GM19397 (cell line): Measurements from ENCODE around the gene OLAH.
"Not testable (repeated sequence)": the region's sequence is repeated elsewhere in the genome, so short reads cannot be mapped to it uniquely, and the experiment has no call there.

Experiments
- ATAC-seq: cut with Tn5 transposase; IDR thresholded peaks from one replicate; pipeline ENCODE4 v1.9.1; 2021; ENCODE audit warnings: mild to moderate bottlenecking, moderate library complexity; ENCODE audit not compliant: unreplicated experiment

Gene OLAH

GRCh38 chr10:15043674-15044073, at the start of gene OLAH:
Gene OLAH, plus strand, starts transcription at chr10:15043943. Its CDS starts 3,346 bp downstream, at chr10:15047289.
- ATAC-seq = no peak

GRCh38 chr10:14995964-14996565, 47.7 kb upstream of the OLAH start:
- ATAC-seq = no peak

- not testable (repeated sequence) for ATAC-seq
Measured at GRCh38 chr10:15013530-15013929, 30.2 kb upstream of the OLAH start.

DNA sequence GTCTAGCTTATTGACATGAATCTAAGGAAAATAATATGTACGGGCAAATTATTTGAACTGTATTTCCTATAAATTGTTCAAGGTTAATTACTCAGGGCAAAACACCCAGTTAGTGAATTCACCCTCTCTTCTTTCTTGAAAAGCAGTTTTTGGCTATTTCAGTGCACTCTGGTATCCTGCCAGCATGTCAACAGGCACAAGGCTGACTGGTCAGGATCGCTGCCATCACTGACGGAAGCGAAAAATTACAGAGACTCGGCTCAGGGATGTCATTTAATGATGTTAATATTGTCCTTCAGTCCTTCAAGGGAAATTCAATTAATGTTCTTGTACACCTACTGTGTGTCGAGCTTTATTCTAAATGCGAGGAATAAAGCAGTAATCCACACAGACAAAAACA, 28.3 kb upstream of the OLAH start:
- no peak for ATAC-seq

- not testable (repeated sequence) for ATAC-seq
Measured at GRCh38 chr10:15020966-15021365, 22.8 kb upstream of the OLAH start.

GRCh38 chr10:15023079-15023478, 20.7 kb upstream of the OLAH start:
- ATAC-seq = not testable (repeated sequence)

DNA sequence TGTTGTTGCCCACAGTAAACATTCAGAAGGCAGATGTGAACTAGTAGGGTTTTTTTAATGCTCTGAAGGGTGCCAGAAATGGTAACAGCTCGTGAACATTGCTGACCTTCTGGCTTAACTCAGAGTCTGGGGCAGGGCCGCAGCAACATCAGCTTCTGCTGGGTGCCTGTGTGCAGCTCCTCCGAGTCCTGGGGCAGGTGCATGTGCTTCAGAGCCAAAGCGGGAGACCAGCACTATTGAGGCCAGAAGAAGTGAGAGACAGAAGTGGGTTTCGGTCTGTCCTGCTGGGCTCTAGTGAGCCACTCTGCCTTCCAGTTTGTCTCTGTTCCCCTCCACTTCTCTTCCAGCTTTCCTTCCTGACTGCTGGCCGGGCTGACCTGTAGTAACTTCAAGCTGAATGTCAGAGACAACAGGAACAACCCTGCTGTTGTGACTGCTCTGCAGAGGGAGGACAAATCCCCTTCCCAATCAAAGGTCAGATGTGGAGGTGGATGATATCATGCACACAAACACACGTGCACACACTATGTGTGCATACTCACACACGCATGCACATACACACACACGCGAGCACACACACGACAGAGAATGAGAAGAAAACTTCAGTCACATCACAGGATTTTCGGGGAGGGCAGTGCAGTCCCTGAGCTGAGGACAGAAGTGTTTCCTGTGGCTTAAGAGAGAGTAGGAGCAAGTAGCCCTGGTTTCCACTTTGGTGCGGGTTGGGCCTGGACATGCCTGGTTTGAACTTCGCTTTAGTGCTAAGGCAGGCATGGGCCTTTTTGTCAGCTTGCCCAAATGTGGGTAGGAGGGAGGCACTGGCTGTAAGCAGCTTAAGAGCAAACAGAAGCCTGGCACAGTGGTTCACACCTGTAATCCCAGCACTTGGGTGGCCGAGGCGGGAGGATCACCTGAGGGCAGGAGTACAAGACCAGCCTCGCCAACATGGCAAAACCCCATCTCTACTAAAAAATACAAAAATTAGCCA, 19.4 kb upstream of the OLAH start:
- ATAC-seq = not testable (repeated sequence)

DNA sequence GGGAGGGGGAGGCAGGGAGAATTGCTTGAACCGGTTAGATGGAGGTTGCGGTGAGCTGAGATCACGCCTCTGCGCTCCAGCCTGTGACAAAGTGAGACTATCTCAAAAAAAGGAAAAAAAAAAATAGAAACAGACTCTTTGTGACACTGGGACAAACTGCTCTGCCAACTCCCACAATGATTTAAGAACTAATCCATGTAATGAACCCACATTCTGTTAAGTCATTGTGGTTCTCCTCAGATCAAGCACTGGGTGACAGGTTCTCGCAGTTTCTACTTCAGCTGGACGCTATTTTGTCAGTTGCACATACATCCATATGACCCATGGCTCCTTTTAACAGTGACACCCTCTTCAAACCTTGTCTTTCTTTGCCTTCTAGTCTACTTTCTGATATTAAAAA, 18.7 kb upstream of the OLAH start:
- ATAC-seq = not testable (repeated sequence)

DNA sequence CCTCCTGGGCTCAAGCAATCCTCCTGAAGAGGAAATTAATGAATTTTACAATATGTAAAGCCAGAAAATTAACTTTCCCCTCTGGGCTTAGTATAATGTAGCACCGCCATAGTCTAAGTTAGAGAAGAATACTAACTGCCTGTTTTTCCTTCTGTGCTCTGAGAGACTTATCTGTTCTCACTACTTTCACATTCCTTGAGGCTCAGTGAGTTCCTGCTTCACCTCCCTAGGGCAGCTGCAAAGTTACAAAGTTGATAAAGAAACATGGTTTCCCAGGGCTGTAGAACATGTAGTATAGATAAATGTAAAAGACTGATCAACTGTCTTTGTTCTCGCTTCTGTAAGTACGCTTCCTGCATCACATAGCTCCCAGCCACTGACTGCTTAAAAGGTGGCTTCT, 16.0 kb upstream of the OLAH start:
- no peak for ATAC-seq

- no peak for ATAC-seq
Measured at GRCh38 chr10:15035385-15036301, 8.1 kb upstream of the OLAH start.

DNA sequence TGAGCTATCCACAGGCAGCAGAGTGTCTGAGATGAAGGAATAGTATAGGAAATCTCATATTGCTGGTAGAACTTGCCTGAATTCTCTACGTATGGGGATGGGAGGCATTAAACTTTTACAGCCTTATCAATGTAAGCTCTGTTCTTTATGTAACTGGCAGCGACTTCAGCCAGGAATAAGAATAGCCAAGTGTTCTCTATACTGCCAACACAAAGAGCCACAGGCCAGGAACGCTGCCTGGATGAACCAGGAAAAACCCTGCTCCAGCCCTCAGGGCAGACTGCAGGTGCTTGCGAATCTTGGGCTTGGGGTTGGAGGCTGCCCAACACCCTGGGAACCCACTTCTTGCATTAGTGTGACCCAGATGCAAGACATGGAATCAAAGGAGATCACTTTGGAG, 6.1 kb upstream of the OLAH start:
- ATAC-seq = no peak

DNA sequence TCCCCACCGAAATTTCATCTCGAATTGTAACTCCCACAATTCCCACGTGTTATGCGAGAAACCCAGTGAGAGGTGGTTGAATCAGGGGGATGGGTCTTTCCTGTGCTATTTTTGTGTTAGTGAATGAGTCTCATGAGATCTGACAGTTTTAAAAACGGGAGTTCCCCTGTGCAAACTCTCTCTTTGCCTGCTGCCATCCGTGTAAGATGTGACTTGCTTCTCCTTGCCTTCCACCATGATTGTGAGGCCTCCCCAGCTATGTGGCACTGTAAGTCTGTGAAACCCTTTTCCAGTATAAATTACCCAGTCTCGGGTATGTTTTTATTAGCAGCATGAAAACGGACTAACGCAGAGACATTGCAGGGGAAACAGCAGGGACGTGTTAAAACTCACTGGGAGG, 5.3 kb upstream of the OLAH start:
- no peak for ATAC-seq

DNA sequence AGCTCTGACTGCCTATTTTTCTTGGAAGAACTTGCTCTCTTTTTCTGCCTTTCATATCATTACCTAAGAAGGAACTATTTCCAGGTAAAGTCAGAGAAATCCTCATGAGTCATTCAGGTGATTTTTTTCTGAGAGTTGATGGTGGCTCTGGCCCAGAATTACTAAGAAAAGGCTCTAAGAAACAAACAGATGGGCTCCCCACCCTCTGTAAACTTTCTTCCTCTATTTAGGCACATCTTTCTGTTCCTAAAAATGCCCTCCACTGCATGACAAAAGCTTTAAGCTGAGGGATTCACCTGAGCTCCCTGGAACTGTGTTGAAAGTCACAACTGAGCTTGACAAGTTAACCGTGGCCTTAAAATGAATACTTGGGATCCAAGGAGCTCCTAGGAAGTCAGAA, 1.6 kb downstream of the OLAH start:
- no peak for ATAC-seq

- no peak for ATAC-seq
Measured at GRCh38 chr10:15046626-15047025, 2.9 kb downstream of the OLAH start.

DNA sequence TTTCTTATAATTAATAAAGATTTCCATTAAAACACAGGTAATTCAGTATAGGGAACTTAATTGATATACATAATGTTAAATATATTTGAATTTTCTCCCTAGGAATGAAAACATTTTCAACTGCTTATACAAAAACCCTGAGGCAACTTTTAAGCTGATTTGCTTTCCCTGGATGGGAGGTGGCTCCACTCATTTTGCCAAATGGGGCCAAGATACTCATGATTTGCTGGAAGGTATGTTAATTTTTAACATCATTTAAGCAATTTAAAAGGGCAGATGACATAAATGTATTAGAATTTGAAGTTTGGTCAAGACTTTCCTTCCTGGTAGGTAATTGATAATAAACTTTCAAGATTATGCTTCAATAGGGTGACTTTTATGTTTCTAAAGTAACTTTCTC, 5.8 kb downstream of the OLAH start:
- no peak for ATAC-seq

- no peak for ATAC-seq
Measured at GRCh38 chr10:15052121-15052520, 8.4 kb downstream of the OLAH start.

- no peak for ATAC-seq
Measured at GRCh38 chr10:15053061-15053460, 9.3 kb downstream of the OLAH start.

GRCh38 chr10:15058689-15059088, 14.9 kb downstream of the OLAH start:
- no peak for ATAC-seq

GRCh38 chr10:15059914-15060313, 16.2 kb downstream of the OLAH start:
- ATAC-seq = no peak

DNA sequence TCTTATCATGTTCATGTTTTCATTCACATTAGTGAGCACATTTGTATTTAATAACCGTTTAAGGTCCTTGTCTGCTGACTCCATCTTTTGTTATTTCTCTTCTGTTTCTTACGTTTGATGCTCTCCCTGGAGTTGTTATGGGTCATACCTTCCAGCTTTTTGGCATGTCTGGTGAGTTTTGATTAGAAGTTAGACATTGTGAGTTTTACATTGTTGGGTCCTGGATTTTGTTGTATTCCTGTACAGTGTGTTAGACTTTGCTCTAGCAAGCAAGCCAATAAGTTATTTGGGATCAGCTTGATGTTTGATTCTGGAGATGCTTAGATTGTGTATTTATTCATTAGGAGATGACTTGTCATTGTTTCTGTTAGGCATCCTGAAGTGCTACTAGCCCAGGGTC, 16.9 kb downstream of the OLAH start:
- no peak for ATAC-seq

- no peak for ATAC-seq
Measured at GRCh38 chr10:15067154-15067553, 23.4 kb downstream of the OLAH start.
